Measurements from ENCODE around the gene UTS2. TPM values are rescaled to one million over a fixed set of nuclear protein-coding genes. Genes with fewer than 3 reads are reported as not detected.

Gene UTS2
- total and polyA plus RNA-seq, 2 of the 8 experiments (the other 6 are each of a cell fraction or from before 2014, with no cell fraction given): not detected

- H2AK5ac ChIP-seq (ENCODE audit: low read depth, low read length): no peak overlapping the region
- H2BK5ac ChIP-seq (ENCODE audit: low read depth, low read length): no peak overlapping the region
- peak overlapping the region; percentile 74 for H3K4ac ChIP-seq (replicated peaks; ENCODE audit: insufficient read length, low read depth, low read length)
- H3K23ac ChIP-seq (ENCODE audit: insufficient read length): no peak overlapping the region
- no peak overlapping the region for H2BK120ac ChIP-seq (replicated peaks; ENCODE audit: low read depth, low read length)
- no peak for DNase-seq (ENCODE audit: low read depth in 1 of 2, low spot score in 2 of 2)
- H4K91ac ChIP-seq (replicated peaks; ENCODE audit: insufficient read length, low read length): no peak overlapping the region
- no peaks in the 10 kb centered on the region for H4K20me1 ChIP-seq (replicated peaks in 1 of 2; ENCODE audit: control insufficient read depth in 1 of 2, insufficient read depth in 2 of 2, low read length in 2 of 2)
- ChIA-PET CTCF (ENCODE audit: partially characterized antibody) (interaction anchor here (0.7 to 1.5 kb wide), 4 partner anchors 11 to 116 kb away, joined by 3 to 5 read pairs (median 4); no protein-coding TSS in a partner anchor), POLR2A (ENCODE audit: partially characterized antibody) (no interaction called here)
- no peak for FAIRE-seq
- H4K8ac ChIP-seq (ENCODE audit: extremely low read depth, insufficient read depth, low read length): no peak overlapping the region
- H3K36me3 ChIP-seq (ENCODE audit: control insufficient read depth in 2 of 4, insufficient read depth in 4 of 4, low read length in 3 of 4): no peaks in the 10 kb centered on the region; a peak in 1 of 8 replicates
- no peak overlapping the region for H3K56ac ChIP-seq (replicated peaks; ENCODE audit: insufficient read length, low read depth, low read length)
- H2BK12ac ChIP-seq (ENCODE audit: low read depth, low read length): no peak overlapping the region
- H3K23me2 ChIP-seq (ENCODE audit: low read depth, low read length): no peaks in the 10 kb centered on the region
- no peaks in the 10 kb centered on the region for H3K27me3 ChIP-seq (replicated peaks in 1 of 4; ENCODE audit: control insufficient read depth in 3 of 4, extremely low read depth in 1 of 4, insufficient read depth in 3 of 4, low read length in 3 of 4)
- no peaks in the 10 kb centered on the region for H3K79me1 ChIP-seq (ENCODE audit: low read depth, low read length)
- H3K9me3 ChIP-seq (ENCODE audit: insufficient read depth in 2 of 2, low read depth in 1 of 2, low read length in 1 of 2): no peaks in the 10 kb centered on the region
- H3K18ac ChIP-seq (ENCODE audit: extremely low read depth, low read length): no peak overlapping the region
- TF ChIP-seq ASH2L (IDR thresholded peaks at IDR 0.05; ENCODE audit: low read length): no peak
- no peak overlapping the region for H3K27ac ChIP-seq (ENCODE audit: low read depth, low read length)
- H2BK15ac ChIP-seq (ENCODE audit: low read length): no peak overlapping the region
- no peak overlapping the region for H3K14ac ChIP-seq (ENCODE audit: insufficient read length)
- WGBS, 2 experiments (ENCODE audit: extremely low coverage in 1 of 2, insufficient coverage in 1 of 2, insufficient read length in 1 of 2, insufficient replicate concordance in 2 of 2, low coverage in 1 of 2, low lambda C conversion rate in 2 of 2, missing lambda C conversion rate in 1 of 2): 70% methylated on average over 10 of the region's 10 CpGs; no CpG with 5 or more reads in 1 of the 2 experiments
- no peak overlapping the region for H2AFZ ChIP-seq (ENCODE audit: low read length)
- H4K5ac ChIP-seq (ENCODE audit: insufficient read length, low read depth, low read length): no peak overlapping the region
- H2BK20ac ChIP-seq (ENCODE audit: low read length): no peak overlapping the region
- no peaks in the 10 kb centered on the region for H3K79me2 ChIP-seq (ENCODE audit: control insufficient read depth in 1 of 2, insufficient read depth in 2 of 2, low read length in 2 of 2)
- H3K4me1 ChIP-seq (replicated peaks in 1 of 4; ENCODE audit: control insufficient read depth in 3 of 4, insufficient read depth in 4 of 4, low read length in 3 of 4): no peaks in the 10 kb centered on the region
- no peak overlapping the region for H3K4me3 ChIP-seq (ENCODE audit: extremely low read depth in 1 of 4, insufficient read depth in 2 of 4, low read depth in 3 of 4, low read length in 4 of 4)
- H3K4me2 ChIP-seq (ENCODE audit: insufficient read depth in 1 of 2, low read depth in 2 of 2, low read length in 2 of 2): no peak overlapping the region
- no peak overlapping the region for H3K9ac ChIP-seq (replicated peaks in 1 of 4; ENCODE audit: extremely low read depth in 1 of 4, low read depth in 3 of 4, low read length in 3 of 4)
Measured at GRCh38 chr1:7868070-7868780, 15.4 kb upstream of the UTS2 start.
